ENCODE data around the gene CST3.
"Not testable (repeated sequence)": the region's sequence is repeated elsewhere in the genome, so short reads cannot be mapped to it uniquely, and the experiment has no call there.

The CST3 gene, protein sequence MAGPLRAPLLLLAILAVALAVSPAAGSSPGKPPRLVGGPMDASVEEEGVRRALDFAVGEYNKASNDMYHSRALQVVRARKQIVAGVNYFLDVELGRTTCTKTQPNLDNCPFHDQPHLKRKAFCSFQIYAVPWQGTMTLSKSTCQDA

DNA sequence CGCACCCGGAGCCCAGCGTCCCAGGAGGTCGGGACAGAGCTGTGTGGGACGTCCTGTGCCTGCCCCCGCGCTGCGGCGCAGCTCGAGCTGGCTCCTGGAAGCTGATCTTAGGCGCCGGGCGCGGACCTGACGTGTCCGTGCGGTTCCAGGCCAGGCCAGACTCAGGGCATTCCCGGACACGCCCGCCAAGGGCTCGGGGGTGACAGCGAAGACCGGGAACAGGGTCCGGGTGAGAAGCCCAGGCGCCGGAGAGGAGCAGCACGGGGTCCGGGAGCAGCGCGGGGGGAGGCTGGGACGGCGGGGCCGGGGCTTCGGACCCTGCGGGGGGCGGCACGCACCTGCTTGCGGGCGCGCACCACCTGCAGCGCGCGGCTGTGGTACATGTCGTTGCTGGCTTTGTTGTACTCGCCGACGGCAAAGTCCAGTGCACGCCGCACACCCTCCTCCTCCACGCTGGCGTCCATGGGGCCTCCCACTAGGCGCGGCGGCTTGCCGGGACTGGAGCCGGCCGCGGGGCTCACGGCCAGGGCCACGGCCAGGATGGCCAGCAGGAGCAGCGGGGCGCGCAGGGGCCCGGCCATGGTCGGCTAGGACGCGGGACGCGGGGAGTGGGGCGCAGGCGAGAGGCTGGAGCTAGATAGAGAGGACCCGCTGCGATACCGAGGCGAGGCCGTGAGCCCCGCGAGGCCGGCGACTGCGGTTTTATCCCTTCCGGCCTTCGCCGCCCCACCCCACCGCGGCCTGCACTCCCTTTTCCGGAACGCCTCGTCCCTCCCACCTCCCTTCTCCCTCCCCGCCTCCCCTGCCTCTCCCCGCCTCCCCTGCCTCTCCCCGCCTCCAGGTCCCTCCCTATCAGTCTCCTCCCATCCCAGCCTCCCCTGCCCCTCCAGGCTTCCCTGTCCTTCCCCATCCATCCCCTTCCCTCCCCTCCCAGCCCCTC lies at the start of gene CST3:
Gene CST3, minus strand, starts transcription at position 674 of the 940 bp plus-strand sequence. Its CDS starts 93 bp downstream, at position 581.
- DNase-seq, result peak; percentile 53

DNA sequence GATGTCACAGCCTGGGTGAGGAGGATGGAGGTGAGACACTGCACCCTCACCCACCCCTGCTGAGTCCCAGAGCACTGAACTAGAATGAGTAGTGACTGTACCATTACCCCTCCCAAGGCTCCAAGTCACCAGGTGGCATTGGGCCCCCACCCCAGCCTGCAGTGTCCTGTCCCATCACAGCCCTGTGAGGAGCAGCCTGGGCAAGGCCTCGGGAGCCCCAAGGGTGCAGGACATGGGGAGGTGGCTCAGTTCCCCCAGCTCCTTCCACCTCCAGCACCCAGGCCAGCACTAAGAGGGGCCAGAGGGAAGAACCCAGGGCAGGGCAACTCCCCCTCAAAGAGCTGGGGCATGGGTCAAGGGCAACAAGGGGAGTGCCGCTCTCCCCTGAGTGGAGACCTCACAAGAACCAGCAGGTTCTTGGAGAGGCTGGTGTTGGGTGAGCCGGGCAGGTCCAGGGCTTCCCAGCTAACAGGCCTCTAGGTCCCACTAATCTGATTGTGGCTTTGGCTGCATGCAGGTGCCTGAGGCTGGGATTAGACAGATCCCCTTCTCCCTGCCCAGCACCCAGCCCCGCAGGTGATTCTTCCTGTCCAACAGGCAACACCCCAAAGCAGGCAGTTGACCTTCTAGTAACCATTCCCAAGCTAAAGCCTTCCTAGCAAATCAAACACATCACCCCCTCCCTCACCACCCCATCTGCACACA lies 48.4 kb upstream of the CST3 start:
- no peak for DNase-seq

DNA sequence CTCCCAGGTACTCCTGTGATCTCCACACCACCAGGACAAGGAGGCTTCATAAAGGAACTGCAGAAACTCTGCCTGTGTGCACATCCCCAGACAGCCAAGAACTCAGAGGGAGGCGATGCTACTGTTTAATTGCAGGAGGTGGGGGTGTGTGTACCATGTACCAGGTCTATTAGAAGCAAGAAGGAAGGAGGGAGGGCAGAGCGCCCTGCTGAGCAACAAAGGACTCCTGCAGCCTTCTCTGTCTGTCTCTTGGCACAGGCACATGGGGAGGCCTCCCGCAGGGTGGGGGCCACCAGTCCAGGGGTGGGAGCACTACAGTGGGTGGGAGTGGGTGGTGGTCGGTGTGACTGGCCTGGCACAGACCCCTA lies 47.8 kb upstream of the CST3 start:
- not testable (repeated sequence) for DNase-seq

DNA sequence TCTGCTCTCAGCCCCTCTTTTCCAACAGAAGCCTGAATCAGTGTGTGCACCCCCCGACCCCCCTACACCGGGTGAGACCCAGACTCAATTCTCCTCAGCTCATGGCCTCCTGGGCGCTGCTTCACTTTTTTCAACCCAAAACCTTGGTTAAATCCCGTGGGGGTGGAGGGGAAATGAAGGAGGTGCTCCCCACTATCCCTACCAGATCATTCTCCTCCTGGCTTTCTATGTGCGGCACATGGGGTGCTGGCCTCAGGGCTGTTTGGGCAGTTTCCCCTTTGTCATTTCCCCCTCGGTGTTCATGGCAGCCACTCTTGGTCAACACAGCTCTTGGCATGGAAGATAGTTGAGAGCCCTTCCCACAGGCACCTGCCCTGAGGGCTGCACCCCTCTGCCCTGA lies 46.5 kb upstream of the CST3 start:
- no peak for DNase-seq

DNA sequence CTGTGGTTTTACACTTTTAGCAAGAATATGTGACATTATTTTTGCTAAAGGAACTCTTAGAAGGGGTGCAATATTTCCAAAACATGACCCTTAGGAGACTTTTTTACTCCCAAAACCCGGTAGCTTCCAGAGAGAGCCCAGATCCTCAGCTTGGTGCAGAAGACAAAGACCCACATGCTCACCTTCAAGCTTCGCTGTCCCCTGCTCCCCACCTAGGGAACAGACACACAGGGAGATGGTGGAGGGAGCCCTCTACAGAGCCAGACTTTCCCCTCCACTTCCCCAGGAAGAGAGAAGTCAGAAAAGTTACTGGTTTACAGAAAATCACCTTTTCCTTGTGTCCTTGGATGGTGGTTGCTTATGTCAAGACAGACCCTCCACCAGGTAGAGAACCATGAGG lies 46.1 kb upstream of the CST3 start:
- DNase-seq, result no peak

DNA sequence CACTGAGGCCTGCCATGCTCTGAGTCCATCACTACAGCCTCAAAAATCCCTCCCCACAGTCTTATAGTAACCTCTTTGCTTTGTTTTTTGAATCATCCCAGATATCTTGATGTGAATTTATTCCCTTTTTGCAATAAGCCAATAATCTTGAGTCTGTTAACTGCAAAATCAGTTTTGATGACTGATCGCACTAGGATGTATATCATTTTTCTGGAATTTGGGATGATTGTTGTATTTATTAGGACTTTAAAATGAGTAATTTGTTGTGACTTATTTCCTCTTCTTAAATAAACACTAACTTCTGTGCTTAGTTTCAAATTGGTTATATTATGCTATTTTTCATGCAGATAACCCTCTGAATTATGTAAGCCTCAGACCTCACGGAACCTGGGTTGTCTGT lies 45.5 kb upstream of the CST3 start:
- no peak for DNase-seq

DNA sequence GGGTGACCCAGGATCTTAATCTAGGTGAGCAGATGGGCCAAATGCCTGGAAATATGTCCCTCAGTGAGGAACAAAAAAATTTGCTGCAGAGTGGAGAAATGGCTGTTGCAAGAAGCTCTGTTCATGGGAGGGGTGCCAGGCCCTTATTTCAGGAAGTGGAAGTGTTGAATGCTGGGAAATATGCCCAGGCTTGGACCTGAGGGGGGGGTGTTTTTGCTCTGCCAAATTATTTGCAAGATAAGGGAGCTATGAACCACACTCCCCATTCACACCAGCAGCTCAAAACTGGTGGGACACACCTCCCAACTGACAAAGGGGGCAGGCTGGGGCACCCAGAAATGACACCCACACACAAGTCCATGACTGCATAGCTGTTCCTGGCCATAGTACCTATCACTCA lies 42.4 kb upstream of the CST3 start:
- DNase-seq, result no peak

DNA sequence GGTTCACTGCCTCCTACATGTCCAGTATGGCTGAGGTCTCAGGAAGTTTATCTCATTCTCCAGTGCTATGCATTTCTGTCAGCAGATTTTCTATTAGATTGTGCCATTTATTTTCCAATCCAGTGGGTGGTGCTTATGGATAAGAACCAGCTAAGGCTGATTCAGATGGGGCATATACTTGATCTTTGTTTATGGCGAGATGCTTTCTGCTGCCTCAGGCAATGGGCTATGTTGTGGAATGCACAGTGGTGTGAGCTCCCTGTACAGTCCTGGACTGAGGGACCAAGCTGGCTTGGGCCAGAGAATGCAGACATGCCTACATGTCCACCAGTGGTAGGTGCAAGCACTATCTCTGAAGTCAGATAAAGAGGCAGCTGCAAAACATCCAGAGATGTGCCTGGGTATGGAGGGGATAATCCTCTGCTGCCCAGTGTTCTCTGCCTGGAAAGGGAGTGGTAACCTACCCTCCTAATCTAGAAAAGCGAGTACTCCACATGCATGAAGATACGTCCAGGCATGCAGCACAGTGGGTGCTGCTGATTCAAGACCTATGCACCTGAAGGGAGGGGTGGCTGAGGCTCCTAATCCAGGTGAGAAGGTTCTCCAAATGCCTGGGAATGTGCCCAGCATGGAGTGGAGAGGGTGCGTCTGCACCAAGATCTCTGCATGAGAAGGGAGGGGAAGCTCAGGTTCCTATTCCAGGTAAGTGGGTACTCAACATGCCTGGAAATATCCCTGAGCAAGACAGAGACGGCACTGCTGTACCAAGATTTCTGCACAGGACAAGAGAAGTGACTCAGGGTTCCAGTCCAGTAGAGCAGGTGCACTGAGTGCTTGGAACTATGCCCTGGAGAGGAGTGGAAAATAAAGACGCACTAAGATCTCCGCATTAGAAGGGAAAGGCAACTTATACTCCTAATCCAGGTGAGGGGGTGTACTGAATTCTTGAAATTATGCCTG lies 41.7 kb upstream of the CST3 start:
- DNase-seq, result no peak

DNA sequence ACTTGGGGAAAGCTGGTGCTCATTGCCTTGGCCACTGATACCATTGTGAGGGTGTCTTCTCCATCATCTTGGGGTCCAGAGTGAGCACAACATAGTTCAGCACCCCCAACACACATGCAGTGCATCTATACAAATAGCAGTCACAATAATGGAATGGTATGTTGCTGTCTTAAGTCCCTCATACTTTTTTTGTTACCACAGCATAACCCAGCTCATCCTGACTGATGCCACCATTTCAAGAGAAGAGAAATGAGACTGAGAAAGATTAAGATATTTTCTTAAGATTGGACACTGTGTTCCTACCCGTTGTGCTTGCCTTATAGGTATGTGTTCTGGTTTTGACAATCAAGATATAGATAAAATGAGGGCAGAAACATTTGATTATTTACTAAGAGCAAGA lies 35.5 kb upstream of the CST3 start:
- DNase-seq, result no peak

DNA sequence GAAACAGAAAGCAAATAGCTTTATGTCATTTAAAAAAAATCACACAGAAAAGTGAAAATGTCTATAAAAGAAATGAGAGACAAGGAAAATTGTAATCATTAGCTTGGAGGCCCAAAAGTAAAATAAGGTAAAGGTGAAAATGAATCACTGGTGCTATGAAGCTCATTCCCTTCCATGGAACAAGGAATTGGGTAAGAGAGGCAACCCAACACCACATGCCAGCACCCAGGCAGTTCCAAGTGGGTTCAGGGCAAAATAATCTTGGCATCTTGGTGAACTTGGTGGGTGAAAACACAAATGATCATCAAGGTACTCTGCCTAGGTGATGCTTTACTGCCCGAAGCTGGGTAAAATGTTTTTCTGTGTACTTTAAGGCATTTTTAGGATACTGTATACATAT lies 34.4 kb upstream of the CST3 start:
- DNase-seq, result no peak

DNA sequence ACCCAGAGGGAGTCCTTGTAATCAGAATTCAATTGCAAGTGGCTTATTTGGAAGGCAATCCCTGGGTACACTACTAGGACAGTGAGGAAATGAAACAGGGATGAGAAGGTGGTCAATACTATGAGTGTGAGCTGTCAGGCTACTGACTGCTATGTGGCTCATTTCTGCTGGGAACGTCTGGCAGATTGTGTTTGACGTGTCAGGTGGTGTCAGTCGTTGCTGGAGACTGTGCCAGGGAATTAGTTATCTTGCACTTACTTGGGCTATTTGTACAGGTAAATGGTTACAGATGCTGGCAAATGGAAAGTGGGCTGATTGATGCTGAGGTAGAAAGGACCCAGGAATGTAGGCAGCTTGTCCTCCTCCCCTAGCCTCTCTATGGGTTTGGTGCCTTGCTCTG lies 33.7 kb upstream of the CST3 start:
- no peak for DNase-seq

DNA sequence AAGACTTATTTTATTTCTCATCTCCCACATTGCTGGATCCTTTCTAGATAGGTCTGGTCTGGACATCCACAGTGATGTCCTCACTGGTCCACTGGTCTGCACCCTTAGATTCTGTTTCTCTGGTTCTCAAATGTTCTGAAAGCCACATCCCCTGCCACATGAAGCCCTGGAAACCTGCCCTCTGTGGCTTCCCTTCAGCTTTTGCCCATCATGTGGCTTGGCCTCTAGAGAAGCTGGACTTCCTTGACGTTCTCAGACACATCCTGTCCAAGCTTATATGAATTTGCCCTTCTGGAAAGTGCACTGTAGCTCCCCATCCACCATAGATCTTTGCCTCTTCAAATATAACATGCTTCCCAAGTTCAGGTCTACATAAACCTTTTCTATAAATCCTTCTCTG lies 32.6 kb upstream of the CST3 start:
- no peak for DNase-seq

DNA sequence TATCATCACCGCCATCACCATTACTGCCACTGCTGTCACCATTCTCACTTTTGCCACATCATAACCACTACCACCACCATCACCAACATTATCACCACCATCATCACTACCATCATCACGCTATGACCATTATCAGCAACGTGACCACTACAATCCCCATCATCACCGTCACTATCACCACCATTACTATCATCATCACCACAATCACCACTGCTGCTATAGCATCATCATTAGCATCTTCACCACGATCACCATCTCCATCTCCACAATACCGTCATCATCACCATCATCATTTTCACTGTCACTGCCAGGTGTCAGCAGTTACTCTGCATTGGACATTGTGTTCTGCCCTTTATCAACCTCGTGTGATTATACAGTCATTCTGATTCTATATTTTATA lies 32.1 kb upstream of the CST3 start:
- DNase-seq, result no peak

DNA sequence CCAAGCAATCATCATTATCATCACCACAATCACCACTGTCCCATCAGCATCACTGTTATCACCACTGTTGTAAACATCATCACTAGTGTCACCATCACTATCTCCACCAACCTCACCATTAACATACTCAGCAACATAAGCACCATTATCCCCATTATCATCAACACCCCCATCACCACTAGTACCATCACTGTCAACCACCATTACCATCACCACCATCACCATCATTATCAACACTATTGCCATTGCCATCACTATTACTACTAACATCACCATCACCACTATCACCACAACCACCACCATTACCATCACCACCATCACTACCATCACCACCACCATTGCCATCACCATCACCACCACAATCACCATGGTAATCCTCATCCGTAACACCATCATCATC lies 31.6 kb upstream of the CST3 start:
- DNase-seq, result no peak

DNA sequence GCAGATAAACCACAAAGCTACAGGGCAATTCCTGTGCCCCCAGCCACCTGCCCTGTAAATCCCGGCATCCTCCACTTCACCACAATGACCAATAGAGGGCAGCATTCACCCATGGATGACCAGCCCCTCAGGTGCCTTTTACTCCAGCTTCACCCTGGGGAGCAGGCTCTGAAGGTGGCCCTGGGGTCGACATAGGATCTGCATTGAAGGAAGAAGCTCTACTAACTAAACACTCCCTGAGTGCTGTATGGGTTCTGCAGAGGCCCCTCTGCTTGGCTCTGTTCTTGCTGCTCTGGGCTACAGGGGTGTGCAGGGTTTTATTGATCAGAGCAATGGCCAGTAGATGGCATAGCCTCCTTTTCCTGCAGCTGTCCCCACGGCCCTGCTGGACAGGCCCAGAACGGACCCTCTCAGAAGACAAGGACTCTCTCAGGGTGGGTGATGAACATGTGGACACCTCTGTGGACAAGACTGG lies 30.8 kb upstream of the CST3 start:
- DNase-seq, result peak; percentile 53

DNA sequence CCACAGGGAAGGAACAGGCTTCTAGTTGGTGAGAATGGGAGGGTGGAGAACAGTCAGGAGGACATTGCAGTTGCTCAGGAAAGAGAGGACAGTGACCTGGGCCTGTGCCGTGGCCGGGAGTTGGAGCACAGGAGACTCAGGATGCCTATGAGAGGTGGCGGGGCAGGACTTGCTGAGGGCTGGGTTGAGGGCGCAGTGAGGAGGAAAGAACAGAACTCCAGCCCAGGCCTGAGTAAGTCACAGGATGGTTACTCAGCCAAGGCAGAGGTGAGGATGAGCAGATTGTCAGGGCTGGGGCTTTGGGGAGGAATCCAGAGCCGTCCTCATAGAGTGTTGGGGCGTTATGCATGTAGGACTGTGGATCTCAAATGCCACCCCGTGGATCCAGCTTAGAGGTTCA lies 29.9 kb upstream of the CST3 start:
- no peak for DNase-seq

DNA sequence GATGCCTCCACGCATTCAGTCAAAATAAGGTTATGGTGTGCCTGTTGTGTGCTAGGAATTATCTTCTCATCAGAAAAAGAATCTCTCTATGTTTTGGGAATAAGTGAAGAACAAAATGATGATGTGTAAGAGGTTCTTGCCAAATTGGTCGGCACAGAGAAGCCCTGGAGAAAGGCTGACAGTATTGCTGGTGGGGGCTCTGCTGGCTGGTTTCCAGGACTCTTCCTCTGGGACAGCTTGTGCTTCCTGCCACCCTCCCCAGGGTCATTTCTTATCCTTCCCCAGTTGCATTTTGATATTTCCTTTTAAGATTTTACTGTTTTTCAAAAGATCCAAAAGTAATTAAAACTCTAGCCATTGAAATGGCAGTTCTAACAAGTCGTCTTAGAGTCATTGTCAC lies 28.9 kb upstream of the CST3 start:
- no peak for DNase-seq

DNA sequence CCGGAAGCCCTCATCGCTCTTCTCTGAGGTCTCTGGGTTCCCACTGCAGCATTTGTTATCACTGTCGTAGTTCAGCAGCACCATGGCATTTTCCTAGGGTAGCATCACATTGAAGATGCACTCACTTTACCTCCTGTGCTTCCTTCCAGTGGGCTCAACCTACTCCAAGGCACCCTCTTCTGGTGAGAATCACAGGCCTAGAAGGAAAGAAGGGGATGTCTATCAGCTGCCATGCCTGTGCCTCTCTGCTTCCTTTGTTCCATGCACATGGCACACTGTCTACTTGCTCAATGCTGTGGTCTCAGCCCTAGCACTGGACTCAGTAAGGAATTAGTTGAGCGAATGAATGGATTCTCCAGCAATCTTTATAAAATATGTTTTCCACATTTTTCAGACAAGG lies 28.4 kb upstream of the CST3 start:
- no peak for DNase-seq

DNA sequence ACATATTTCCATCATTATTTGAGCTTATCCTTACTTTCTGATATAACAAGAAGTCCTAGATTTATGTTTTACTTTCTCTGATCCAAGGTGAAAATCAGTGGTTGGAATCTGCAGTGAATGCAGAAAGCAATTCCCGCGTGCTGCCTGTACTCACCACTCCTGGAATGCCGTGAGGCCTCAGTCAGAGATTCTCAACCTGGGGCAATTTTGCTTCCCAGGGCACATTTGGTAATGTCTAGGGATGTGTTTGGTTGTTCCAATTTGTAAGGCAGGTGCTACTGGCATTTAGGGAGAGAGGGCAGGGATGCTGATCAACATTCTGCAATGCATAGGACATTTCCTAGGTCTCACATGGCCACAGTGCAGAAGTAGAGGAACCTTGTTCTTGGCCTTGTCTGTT lies 27.2 kb upstream of the CST3 start:
- DNase-seq, result no peak

DNA sequence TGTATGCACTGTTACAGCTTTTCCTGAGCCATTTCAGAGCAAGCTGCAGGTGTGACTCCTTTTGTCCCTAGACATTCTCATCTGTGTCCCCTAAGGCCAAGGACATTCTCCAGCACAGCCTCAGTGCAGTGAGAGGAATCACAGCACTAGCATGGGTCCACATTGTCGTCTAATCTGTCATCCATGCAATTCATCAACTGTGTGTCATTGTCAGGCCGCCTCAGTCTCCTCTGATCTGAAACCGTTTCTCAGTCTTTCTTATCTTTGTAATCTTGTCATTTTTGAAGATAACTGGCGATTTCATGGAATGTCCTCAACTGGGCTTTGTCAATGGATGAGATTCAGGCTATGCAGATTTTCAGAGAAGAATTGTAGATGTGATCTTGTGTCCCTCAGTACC lies 26.3 kb upstream of the CST3 start:
- not testable (repeated sequence) for DNase-seq

DNA sequence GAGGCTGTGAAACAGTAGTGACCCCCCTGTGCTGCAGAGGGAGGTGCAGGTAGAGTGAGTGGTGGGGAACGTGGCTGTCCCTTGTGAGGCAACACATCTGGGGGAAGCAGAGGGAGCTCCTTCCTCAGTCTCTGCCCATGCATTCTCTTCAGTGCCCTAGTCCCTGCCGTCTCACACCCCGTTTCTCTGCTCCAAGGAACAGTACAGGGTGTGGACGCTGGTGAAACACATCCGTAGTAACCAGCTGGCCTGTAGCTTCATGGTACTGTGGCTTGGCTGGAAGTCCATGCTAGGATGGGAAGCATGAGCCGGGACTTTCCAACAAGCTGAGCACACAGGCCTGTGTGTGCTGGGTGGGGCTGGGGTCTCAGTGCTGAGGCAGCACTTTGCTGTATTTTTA lies 25.4 kb upstream of the CST3 start:
- no peak for DNase-seq

DNA sequence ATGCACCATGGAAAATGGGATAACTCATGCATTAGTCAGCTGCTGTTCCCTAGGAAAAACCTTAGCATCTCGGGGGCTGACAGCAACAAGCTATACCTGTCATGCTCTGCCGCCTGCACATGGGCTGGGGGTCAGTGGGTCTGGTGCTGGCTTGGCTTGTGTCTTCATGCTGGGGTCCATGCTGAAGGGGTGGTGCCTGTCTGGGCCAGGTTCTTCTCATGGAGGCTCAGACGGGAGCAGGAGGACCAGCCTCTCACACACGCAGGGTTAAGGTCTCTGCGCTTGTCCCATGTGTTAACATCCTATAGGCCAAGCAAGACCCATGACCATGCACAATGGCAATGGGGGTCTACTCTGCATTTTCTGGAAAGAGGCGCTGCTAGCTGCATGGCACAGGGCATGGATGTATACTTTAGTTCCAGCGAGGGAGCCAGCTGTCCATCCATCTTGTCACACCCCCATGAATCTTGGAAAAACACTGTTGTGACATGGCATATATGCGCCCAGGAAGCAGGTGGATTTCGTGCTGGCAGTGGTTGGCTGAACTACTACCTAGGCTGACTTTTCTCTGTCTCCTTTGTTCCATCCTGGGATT lies 24.6 kb upstream of the CST3 start:
- no peak for DNase-seq
